Stimulated activated CD8-positive, alpha-beta memory T cell treated with anti-CD3 and anti-CD28 coated beads, Interleukin-4, amount 100 ng/mL, for 24 hours (primary cell): ENCODE measurements around the gene EID2B.

Experiments used
- DNase-seq: peaks from one replicate; pipeline ENCODE4 v3.0.0-alpha.2; 2020; ENCODE audit warnings: low read depth

EID2B gene, protein sequence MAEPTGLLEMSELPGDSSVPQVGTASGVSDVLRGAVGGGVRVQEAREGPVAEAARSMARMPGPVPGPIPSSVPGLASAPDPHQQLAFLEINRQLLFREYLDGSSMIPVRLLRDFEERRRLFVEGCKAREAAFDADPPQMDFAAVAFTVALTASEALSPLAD

GRCh38 chr19:39532233-39533002 is at the start of gene EID2B:
TSS of gene EID2B (minus strand) at chr19:39532852. CDS start at chr19:39532802, 50 bp downstream.
- DNase-seq, result peak; percentile 90

DNA sequence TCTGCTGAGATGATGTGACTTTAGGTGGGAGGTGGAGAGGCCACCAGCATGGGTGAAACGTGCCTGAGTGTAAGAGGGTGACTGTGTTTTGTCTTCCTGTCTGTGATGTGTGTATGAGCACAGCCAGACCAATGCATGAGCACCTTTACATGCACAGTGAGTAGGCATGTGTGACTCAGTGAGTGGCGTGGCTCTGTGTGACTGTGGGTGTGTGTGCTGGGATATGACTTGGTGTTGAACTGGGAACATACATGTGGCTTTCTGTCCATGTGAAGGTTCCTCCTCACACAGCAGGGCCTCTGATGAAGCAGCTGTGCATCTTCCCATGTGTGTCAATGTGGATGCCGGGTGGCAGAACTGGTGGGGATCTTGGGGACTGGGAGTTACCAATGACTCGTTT is 49.8 kb upstream of the EID2B start:
- no peak for DNase-seq

GRCh38 chr19:39568604-39569003 is 36.0 kb upstream of the EID2B start:
- no peak for DNase-seq

GRCh38 chr19:39566064-39566463 is 33.4 kb upstream of the EID2B start:
- no peak for DNase-seq

GRCh38 chr19:39563408-39563807 is 30.8 kb upstream of the EID2B start:
- DNase-seq, result no peak

- no peak for DNase-seq
These were observed 26.0 kb upstream of the EID2B start for GRCh38 chr19:39558624-39559117.

- DNase-seq, result no peak
These were observed 25.4 kb upstream of the EID2B start for GRCh38 chr19:39557811-39558623.

DNA sequence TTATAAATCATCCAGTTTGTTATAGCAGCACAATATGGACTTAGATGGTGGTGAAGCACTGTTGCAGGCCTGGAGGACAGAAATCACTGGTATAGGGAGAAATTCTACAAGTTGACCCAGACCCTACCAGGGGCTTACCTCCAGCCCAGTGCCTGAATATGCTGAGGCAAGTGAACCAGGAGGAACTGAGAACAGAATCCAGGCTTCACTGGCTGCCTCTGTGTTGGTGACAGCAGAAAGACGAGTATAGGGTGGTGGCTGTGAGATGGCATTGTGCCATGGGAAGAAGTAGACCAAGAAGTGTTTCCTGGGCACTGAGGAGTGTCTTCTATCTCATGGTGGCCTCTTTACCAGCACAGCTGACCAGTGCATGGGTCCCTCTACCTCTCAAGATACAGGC is 23.2 kb upstream of the EID2B start:
- DNase-seq, result no peak

- DNase-seq, result no peak
These were observed 22.2 kb upstream of the EID2B start for GRCh38 chr19:39554701-39555311.

DNA sequence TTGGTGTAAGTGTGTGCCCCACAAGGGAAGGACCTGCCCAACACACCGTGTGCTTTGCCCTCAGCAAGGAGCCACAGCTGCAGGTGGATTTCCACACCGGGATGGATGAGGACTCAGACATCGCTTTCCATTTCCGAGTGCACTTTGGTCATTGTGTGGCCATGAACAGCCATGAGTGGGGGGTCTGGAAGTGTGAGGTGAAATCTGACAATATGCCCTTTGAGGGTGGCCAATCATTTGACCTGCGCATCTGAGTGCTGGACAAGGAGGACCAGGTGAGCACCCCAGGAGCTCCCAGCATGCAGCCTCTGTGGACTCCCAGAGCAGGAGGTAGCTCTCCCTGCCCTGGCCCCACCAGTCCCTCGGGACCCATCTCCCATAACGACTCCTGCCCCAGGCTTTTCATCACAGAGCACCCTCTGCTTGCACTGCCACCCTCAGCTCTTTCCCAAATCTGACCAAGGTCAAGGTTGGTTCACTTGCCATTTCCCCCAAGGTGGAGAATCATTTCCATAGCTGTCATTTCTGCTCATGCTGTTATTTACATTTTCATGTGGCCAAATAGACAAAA is 20.5 kb upstream of the EID2B start:
- no peak for DNase-seq

- no peak for DNase-seq
These were observed 17.5 kb upstream of the EID2B start for GRCh38 chr19:39550197-39550596.

DNA sequence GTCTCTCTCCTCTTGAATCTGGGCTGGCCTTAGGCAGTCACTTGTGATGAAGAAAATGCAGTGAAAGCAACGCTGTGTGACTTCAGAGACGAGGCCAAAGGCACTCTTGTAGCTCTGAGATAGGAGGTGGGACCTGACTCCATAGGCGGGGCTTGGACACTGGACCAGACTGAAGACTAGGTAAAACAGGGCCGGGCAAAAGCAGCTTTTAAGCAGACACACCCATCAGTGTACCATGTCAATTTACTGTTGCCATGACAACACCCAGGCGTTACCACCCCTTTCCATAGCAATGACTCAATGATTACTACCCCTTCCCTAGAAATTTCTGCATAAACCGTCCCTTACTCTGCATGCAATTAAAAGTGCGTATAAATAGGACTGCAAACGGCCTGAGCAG is 13.9 kb upstream of the EID2B start:
- DNase-seq, result no peak

DNA sequence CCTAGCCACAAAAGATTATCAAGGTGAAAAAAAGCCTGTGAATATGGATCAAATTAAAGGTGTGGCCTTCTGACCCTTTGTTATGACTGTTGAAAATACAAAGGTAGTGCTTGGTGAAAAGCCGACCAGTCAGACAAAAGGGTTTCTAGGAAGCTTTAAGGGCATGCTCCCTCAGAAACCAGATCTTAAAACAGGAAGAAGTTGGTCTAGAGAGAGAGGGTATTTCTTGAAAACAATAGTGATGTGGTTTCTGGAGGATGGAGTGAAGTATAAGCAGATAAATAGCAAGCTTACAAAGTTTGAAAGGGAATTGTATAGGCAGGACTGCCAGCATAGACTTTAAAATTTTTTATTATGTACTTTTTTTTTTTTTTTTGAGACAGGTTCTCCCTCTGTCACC is 12.3 kb upstream of the EID2B start:
- no peak for DNase-seq

DNA sequence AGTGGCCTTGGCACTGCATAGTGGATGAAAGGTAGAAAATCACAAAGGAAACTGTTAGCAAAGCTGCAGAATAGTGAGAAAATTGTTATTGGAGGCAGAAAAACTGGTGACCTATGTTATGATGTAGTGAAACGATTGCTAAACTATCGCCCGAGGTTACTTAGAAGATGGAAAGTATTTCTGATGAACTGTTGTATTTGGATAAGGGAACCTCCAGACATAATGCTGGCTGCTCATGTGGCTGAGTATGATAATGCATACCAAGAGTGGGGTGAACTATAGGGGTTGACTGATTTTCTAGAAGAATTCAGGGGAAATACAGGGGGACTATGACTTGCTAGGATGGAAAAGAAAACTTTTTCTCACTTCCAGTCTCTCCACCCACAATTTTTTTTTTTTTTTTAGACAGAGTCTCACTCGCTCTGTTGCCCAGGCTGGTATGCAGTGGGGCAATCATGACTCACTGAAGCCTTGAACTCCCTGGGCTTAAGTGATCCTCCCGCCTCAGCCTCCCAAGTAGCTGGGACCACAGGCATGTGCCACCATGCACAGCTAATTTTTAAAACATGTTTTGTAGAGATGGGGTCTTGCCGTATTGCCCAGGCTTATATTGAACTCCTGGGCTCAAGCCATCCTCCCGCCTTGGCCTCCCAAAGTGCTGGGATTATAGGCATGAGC is 11.7 kb upstream of the EID2B start:
- no peak for DNase-seq

DNA sequence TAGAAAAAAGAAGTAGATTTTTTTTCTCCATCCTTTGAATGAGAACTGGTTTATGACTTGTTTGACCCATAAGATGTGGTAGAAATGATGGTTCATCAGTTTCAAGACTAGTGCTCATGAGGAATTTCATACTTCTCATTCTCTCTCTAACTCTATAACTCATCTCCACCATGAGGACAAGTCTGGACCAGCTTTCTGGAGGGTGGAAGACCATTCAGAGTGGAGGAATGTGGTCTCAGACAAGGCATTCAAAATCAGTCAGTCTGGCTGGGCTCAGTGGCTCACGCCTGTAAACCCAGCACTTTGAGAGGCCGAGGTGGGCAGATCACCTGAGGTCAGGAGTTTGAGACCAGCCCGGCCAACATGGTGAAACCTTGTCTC is 10.8 kb upstream of the EID2B start:
- no peak for DNase-seq

GRCh38 chr19:39542206-39542605 is 9.6 kb upstream of the EID2B start:
- DNase-seq, result no peak

- DNase-seq, result no peak
These were observed 7.7 kb upstream of the EID2B start for GRCh38 chr19:39540333-39540673.

DNA sequence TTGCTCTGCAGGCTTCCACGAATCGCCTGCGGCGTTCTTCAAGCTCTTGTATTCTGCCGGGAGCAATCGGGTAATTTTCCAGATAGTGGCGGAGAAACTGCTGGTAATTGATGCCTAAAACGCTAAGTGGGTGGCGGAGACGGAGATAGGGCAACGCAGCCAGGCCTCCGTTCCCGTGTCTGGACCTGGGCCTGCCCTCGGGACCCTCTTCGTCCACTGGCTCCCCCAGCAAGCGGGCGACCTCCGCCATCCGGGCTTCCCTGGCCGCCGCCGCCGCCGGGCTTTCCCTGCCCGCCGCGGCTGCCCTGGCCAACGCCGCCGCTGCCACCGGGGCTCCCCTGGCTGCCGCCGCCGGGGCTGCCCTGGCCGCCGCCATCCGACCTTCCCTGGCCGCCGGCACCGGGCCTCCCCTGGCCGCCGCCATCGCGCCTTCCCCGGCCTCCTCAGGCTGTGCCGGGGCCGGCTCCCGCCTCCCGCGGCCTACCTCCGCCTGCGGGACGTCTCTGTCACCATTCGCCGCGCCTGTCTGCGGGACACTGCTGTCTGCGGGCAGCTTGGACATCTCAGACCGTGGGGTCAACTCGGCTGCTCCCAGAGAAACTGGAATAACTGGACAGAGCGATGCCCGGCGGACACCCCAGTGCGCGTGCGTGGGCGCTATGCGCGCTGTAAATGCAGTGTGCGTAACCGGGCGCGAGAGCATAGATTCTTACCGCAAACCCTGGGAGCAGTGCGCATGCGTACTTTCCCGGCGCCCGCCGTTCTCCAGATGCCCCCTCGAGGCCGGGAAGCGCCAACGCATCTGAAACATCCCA is 7.1 kb upstream of the EID2B start, which contains the start of gene EID2:
EID2 (minus strand) TSS at position 644 of the 815 bp plus-strand sequence; CDS start at position 562, 82 bp downstream.
- peak; percentile 89 for DNase-seq

DNA sequence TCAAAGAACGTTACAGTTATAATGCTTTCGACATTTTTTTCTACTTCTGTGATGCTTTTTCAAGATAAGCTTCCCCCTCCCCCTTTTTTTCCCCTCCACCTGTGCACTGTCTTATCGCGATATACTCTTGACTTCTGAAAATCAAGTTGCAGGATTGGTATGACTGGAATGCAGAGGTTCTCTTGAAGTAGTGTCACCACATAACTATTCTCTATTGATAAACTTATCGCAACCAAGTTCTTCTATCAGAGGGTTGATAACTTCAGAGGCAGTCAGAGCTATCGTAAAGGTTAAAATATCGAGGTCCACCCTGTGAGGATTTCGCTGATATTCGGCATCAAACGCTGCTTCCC is 6.5 kb upstream of the EID2B start:
- DNase-seq, result no peak

GRCh38 chr19:39533791-39534190 is 1.1 kb upstream of the EID2B start:
- DNase-seq, result no peak

DNA sequence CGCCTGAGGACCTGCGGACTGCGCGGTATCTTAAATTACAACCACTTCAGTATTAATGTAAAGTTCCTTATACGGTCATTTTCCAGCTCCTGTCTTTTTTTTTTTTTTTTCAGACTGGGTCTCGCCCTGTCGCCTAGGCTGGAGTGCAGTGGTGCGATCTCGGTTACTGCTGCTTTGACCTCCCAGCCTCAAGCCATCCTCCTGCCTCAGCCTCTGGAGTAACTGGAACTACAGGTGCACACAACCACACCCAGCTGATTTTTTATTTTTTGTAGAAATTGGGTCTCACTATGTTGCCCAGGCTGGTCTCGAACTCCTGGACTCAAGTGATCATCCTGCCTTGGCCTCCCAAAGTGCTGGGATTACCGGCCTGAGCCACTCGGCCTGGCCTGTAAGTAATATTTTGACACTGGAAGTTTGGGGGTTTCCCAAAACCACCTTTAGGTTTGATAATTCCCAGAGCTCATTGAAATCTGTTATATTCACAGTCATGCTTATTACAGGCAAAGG is 406 bp upstream of the EID2B start:
- DNase-seq, result no peak
